Measurements from ENCODE around the gene C7orf57. TPM values are rescaled to one million over a fixed set of nuclear protein-coding genes. Genes with fewer than 3 reads are reported as not detected.
"Not testable (repeated sequence)": the region's sequence is repeated elsewhere in the genome, so short reads cannot be mapped to it uniquely, and the experiment has no call there.

C7orf57 gene
- polyA plus RNA-seq, 1 of the 3 experiments (the other 2 are of a cell fraction) = 0.41 TPM

GRCh38 chr7:47999413-47999812 is 35.9 kb upstream of the C7orf57 start:
- no peaks in the 10 kb centered on the region for H3K36me3 ChIP-seq (replicated peaks in 1 of 2; ENCODE audit: control insufficient read depth in 1 of 2, insufficient read depth in 2 of 2, low read length in 1 of 2)
- ChIA-PET POLR2A (no interaction called here), CTCF (interaction anchor here (1.2 to 1.4 kb wide), 3 partner anchors 8 to 16 kb away, joined by 3 read pairs; no protein-coding TSS in a partner anchor)
- no peak overlapping the region for H3K27ac ChIP-seq (ENCODE audit: low read depth in 2 of 2, low read length in 1 of 2)
- 90% methylated on average over 12 of the region's 12 CpGs for WGBS (ENCODE audit: low lambda C conversion rate)
- no peak overlapping the region for H3K4me2 ChIP-seq
- H3K4me1 ChIP-seq (ENCODE audit: control insufficient read depth in 1 of 2, insufficient read depth in 2 of 2, low read depth in 1 of 2, low read length in 1 of 2) = no peaks in the 10 kb centered on the region
- no peaks in the 10 kb centered on the region for H3K79me2 ChIP-seq (ENCODE audit: insufficient read depth)
- no peak overlapping the region for H3K4me3 ChIP-seq (ENCODE audit: low read depth in 2 of 2, low read length in 1 of 2)
- H3K9me3 ChIP-seq = no peaks in the 10 kb centered on the region
- TF ChIP-seq, protein P1, sequence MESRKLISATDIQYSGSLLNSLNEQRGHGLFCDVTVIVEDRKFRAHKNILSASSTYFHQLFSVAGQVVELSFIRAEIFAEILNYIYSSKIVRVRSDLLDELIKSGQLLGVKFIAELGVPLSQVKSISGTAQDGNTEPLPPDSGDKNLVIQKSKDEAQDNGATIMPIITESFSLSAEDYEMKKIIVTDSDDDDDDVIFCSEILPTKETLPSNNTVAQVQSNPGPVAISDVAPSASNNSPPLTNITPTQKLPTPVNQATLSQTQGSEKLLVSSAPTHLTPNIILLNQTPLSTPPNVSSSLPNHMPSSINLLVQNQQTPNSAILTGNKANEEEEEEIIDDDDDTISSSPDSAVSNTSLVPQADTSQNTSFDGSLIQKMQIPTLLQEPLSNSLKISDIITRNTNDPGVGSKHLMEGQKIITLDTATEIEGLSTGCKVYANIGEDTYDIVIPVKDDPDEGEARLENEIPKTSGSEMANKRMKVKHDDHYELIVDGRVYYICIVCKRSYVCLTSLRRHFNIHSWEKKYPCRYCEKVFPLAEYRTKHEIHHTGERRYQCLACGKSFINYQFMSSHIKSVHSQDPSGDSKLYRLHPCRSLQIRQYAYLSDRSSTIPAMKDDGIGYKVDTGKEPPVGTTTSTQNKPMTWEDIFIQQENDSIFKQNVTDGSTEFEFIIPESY (IDR thresholded peaks at IDR 0.05; ENCODE audit: borderline replicate concordance, low read depth) = no peak
- TF ChIP-seq YY1 (IDR thresholded peaks at IDR 0.05; ENCODE audit: low read depth) (no peak), CTCF (IDR thresholded peaks at IDR 0.05) (no peak), FOXJ3 (CRISPR knock-in tag; IDR thresholded peaks at IDR 0.05) (no peak), GABPA (IDR thresholded peaks at IDR 0.05; ENCODE audit: low read depth) (no peak), GATA2 (CRISPR knock-in tag; IDR thresholded peaks at IDR 0.05) (no peak), ELF1 (IDR thresholded peaks at IDR 0.05) (no peak), RCOR1 (IDR thresholded peaks at IDR 0.05; ENCODE audit: low read length) (no peak), FOXM1 (IDR thresholded peaks at IDR 0.05; ENCODE audit: low read depth) (no peak), TAF1 (IDR thresholded peaks at IDR 0.05; ENCODE audit: borderline replicate concordance, low read depth, low read length) (no peak), SIN3A (IDR thresholded peaks at IDR 0.05; ENCODE audit: borderline replicate concordance, low read depth, low read length) (no peak), JUND (IDR thresholded peaks at IDR 0.05) (no peak), POLR2AphosphoS5 (IDR thresholded peaks at IDR 0.05; ENCODE audit: low read depth, low read length) (no peak), RXRA (IDR thresholded peaks at IDR 0.05; ENCODE audit: borderline replicate concordance, low read depth) (no peak)
- TF ChIP-seq, protein P2, sequence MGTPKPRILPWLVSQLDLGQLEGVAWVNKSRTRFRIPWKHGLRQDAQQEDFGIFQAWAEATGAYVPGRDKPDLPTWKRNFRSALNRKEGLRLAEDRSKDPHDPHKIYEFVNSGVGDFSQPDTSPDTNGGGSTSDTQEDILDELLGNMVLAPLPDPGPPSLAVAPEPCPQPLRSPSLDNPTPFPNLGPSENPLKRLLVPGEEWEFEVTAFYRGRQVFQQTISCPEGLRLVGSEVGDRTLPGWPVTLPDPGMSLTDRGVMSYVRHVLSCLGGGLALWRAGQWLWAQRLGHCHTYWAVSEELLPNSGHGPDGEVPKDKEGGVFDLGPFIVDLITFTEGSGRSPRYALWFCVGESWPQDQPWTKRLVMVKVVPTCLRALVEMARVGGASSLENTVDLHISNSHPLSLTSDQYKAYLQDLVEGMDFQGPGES (IDR thresholded peaks at IDR 0.05; ENCODE audit: low read depth, low read length) = no peak
- TF ChIP-seq, protein P3, sequence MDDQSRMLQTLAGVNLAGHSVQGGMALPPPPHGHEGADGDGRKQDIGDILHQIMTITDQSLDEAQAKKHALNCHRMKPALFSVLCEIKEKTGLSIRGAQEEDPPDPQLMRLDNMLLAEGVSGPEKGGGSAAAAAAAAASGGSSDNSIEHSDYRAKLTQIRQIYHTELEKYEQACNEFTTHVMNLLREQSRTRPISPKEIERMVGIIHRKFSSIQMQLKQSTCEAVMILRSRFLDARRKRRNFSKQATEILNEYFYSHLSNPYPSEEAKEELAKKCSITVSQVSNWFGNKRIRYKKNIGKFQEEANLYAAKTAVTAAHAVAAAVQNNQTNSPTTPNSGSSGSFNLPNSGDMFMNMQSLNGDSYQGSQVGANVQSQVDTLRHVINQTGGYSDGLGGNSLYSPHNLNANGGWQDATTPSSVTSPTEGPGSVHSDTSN (IDR thresholded peaks at IDR 0.05) = no peak
- H3K27me3 ChIP-seq (ENCODE audit: insufficient read depth) = peaks cover 2% of the 10 kb centered on the region; the same call in 1 of the 2 replicates
- no peaks in the 10 kb centered on the region for H4K20me1 ChIP-seq (ENCODE audit: insufficient read depth)
- H3F3A ChIP-seq (replicated peaks; ENCODE audit: insufficient read depth) = peaks cover 4% of the 10 kb centered on the region
- no peak overlapping the region for H3K9ac ChIP-seq
- H3K9me2 ChIP-seq = no peaks in the 10 kb centered on the region
- DNase-seq = no peak
- no peak overlapping the region for H2AFZ ChIP-seq (ENCODE audit: low read depth)

DNA sequence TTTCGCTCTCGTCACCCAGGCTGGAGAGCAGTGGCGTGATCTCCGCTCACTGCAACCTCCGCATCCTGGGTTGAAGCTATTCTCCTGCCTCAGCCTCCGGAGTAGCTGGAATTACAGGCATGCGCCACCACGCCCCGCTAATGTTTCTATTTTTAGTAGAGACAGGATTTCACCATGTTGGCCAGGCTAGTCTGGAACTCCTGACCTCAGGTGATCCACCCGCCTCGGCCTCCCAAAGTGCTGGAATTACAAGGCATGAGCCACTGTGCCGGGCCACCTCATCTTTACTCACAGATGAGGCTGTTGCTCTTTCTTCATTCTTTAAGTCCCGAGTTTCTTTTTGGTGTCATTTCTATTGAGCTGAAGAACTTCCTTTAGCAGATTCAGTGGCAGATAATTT is 35.2 kb upstream of the C7orf57 start:
- H3K4me2 ChIP-seq; H2AFZ ChIP-seq (ENCODE audit: low read depth): not testable (repeated sequence)

More for the DNA sequence above, 35.2 kb upstream of the C7orf57 start:
- CTCF ChIA-PET = interaction anchor here (1.0 to 1.3 kb wide), 4 partner anchors 9 to 55 kb away, joined by 3 read pairs; no protein-coding TSS in a partner anchor
- H3K27ac ChIP-seq (ENCODE audit: low read depth in 2 of 2, low read length in 1 of 2); H3K9ac ChIP-seq; POLR2A ChIA-PET; H4K20me1 ChIP-seq (ENCODE audit: insufficient read depth); H3K27me3 ChIP-seq (ENCODE audit: insufficient read depth); H3K9me2 ChIP-seq; H3K4me3 ChIP-seq (ENCODE audit: low read depth in 2 of 2, low read length in 1 of 2); H3F3A ChIP-seq (replicated peaks; ENCODE audit: insufficient read depth); H3K79me2 ChIP-seq (ENCODE audit: insufficient read depth); DNase-seq; H3K9me3 ChIP-seq; H3K36me3 ChIP-seq (replicated peaks in 1 of 2; ENCODE audit: control insufficient read depth in 1 of 2, insufficient read depth in 2 of 2, low read length in 1 of 2); H3K4me1 ChIP-seq (ENCODE audit: control insufficient read depth in 1 of 2, insufficient read depth in 2 of 2, low read depth in 1 of 2, low read length in 1 of 2): not testable (repeated sequence)
- WGBS (ENCODE audit: low lambda C conversion rate) = 79% methylated on average over 13 of the region's 13 CpGs
